H1 (cell line): ENCODE results near the gene CNN3. TPM values are rescaled to one million over a fixed set of nuclear protein-coding genes. Genes with fewer than 3 reads are reported as not detected.

ENCODE experiments used
- CTCF ChIA-PET: fragments of 300-600 bp; sonication (Branson Sonifier 250); formaldehyde crosslinking; loops from one replicate; lab custom pipeline; 2021; ENCODE audit not compliant: partially characterized antibody; lab: Charles Lee
- POLR2A ChIA-PET: fragments of 300-600 bp; sonication (Branson Sonifier 250); formaldehyde crosslinking; loops from one replicate; lab custom pipeline; 2021; ENCODE audit warnings: inconsistent platforms; ENCODE audit not compliant: partially characterized antibody; lab: Charles Lee
- DNase-seq, 2 experiments: peaks; one replicate each; pipeline versions ENCODE4 v3.0.0 to v3.0.0-alpha.2; 2010 to 2022; ENCODE audit warnings: low spot score in 2 of 2, low read depth in 1 of 2, mixed read lengths in 1 of 2
- FAIRE-seq: peaks from 2 replicates; lab custom pipeline; 2011; peaks lifted over from hg19 to GRCh38; lab: Jason Lieb, UNC
- H2AFZ ChIP-seq: 2 replicates; pipeline ENCODE4 v1.8.1; 2012; ENCODE audit warnings: low read length, inconsistent platforms
- H2AK5ac ChIP-seq: 2 replicates; pipeline ENCODE4 v1.6.1; 2013; ENCODE audit warnings: low read depth, low read length
- H2BK120ac ChIP-seq: replicated peaks from 2 replicates; pipeline ENCODE3; 2013; ENCODE audit warnings: low read depth, low read length, inconsistent platforms
- H2BK12ac ChIP-seq: 2 replicates; pipeline ENCODE4 v1.6.1; 2013; ENCODE audit warnings: low read depth, low read length
- H2BK15ac ChIP-seq: 2 replicates; pipeline ENCODE4 v1.6.1; 2013; ENCODE audit warnings: low read length
- H2BK20ac ChIP-seq: 2 replicates; pipeline ENCODE4 v1.6.1; 2013; ENCODE audit warnings: low read length
- H2BK5ac ChIP-seq: 2 replicates; pipeline ENCODE4 v1.6.1; 2013; ENCODE audit warnings: low read depth, low read length
- H3K14ac ChIP-seq: 2 replicates; pipeline ENCODE4 v1.6.1; 2013; ENCODE audit warnings: inconsistent platforms; ENCODE audit not compliant: insufficient read length
- H3K18ac ChIP-seq: 2 replicates; pipeline ENCODE4 v1.6.1; 2013; ENCODE audit warnings: low read length; ENCODE audit errors: extremely low read depth
- H3K23ac ChIP-seq: 2 replicates; pipeline ENCODE4 v1.6.1; 2013; ENCODE audit warnings: inconsistent platforms; ENCODE audit not compliant: insufficient read length
- H3K23me2 ChIP-seq: 2 replicates; pipeline ENCODE4 v1.6.1; 2013; ENCODE audit warnings: low read depth, low read length
- H3K27ac ChIP-seq: 2 replicates; pipeline ENCODE4 v1.6.1; 2011; ENCODE audit warnings: low read depth, low read length, inconsistent platforms
- H3K27me3 ChIP-seq, 4 experiments: replicated peaks in 1 of 4; 1 replicate in 1 of 4; 2 replicates in 3 of 4; pipeline versions ENCODE4 v1.6.1 to v1.8.1; 2011 to 2013; ENCODE audit warnings: low read length in 3 of 4, mild to moderate bottlenecking in 3 of 4, inconsistent platforms in 2 of 4, mixed read lengths in 2 of 4, moderate library complexity in 1 of 4; ENCODE audit not compliant: control insufficient read depth in 3 of 4, insufficient read depth in 3 of 4; ENCODE audit errors: extremely low read depth in 1 of 4
- H3K36me3 ChIP-seq, 4 experiments: 2 replicates each; pipeline versions ENCODE4 v1.6.1 to v1.8.1; 2011 to 2013; ENCODE audit warnings: mild to moderate bottlenecking in 4 of 4, low read length in 3 of 4, moderate library complexity in 2 of 4, control low read depth in 1 of 4, inconsistent platforms in 1 of 4; ENCODE audit not compliant: insufficient read depth in 4 of 4, control insufficient read depth in 2 of 4
- H3K4ac ChIP-seq: replicated peaks from 2 replicates; pipeline ENCODE3; 2013; ENCODE audit warnings: low read length, low read depth, mixed read lengths, inconsistent platforms; ENCODE audit not compliant: insufficient read length
- H3K4me1 ChIP-seq, 4 experiments: replicated peaks in 1 of 4; 1 replicate in 1 of 4; 2 replicates in 3 of 4; pipeline versions ENCODE4 v1.6.1 to v1.8.1; 2011 to 2013; ENCODE audit warnings: low read length in 3 of 4, inconsistent platforms in 2 of 4, mixed read lengths in 1 of 4; ENCODE audit not compliant: insufficient read depth in 4 of 4, control insufficient read depth in 3 of 4
- H3K4me2 ChIP-seq, 2 experiments: 2 replicates each; pipeline versions ENCODE4 v1.6.1 to v1.8.1; 2011 to 2013; ENCODE audit warnings: low read depth in 2 of 2, low read length in 2 of 2, control low read depth in 1 of 2, inconsistent platforms in 1 of 2, mild to moderate bottlenecking in 1 of 2; ENCODE audit not compliant: insufficient read depth in 1 of 2
- H3K4me3 ChIP-seq, 4 experiments: fragments of 200-600, 300-600 bp in 1 of 4; sonication (generic), shearing (Covaris generic), sonication (Bioruptor Twin) in 1 of 4; 2 replicates each; pipeline versions ENCODE4 v1.5.1 to v1.8.1; 2011 to 2016; ENCODE audit warnings: low read length in 4 of 4, low read depth in 3 of 4, control low read depth in 2 of 4, inconsistent platforms in 2 of 4, mild to moderate bottlenecking in 2 of 4, mixed read lengths in 1 of 4, moderate library complexity in 1 of 4; ENCODE audit not compliant: insufficient read depth in 2 of 4; ENCODE audit errors: extremely low read depth in 1 of 4
- H3K56ac ChIP-seq: replicated peaks from 2 replicates; pipeline ENCODE3; 2013; ENCODE audit warnings: low read depth, mild to moderate bottlenecking, mixed read lengths, low read length, inconsistent platforms; ENCODE audit not compliant: insufficient read length
- H3K79me1 ChIP-seq: 2 replicates; pipeline ENCODE4 v1.6.1; 2013; ENCODE audit warnings: low read depth, low read length, control low read depth
- H3K79me2 ChIP-seq, 2 experiments: 2 replicates each; pipeline versions ENCODE4 v1.6.1 to v1.8.1; 2012 to 2013; ENCODE audit warnings: low read length in 2 of 2, mild to moderate bottlenecking in 2 of 2, inconsistent platforms in 1 of 2; ENCODE audit not compliant: insufficient read depth in 2 of 2, control insufficient read depth in 1 of 2
- H3K9ac ChIP-seq, 4 experiments: replicated peaks in 1 of 4; 1 replicate in 1 of 4; 2 replicates in 3 of 4; pipeline versions ENCODE4 v1.6.1 to v1.8.1; 2011 to 2013; ENCODE audit warnings: low read depth in 3 of 4, low read length in 3 of 4, control low read depth in 2 of 4, mild to moderate bottlenecking in 2 of 4, moderate library complexity in 2 of 4, inconsistent platforms in 1 of 4; ENCODE audit errors: extremely low read depth in 1 of 4
- H3K9me3 ChIP-seq, 2 experiments: 2 replicates each; pipeline versions ENCODE4 v1.6.1 to v1.8.1; 2012 to 2013; ENCODE audit warnings: mild to moderate bottlenecking in 2 of 2, moderate library complexity in 2 of 2, control low read depth in 1 of 2, inconsistent platforms in 1 of 2, low read depth in 1 of 2, low read length in 1 of 2, mixed read lengths in 1 of 2; ENCODE audit not compliant: insufficient read depth in 2 of 2
- H4K20me1 ChIP-seq, 2 experiments: replicated peaks in 1 of 2; 2 replicates each; pipeline versions ENCODE3 to v1.8.1; 2011 to 2013; ENCODE audit warnings: inconsistent platforms in 2 of 2, low read length in 2 of 2, mild to moderate bottlenecking in 1 of 2; ENCODE audit not compliant: insufficient read depth in 2 of 2, control insufficient read depth in 1 of 2
- H4K5ac ChIP-seq: 2 replicates; pipeline ENCODE4 v1.6.1; 2013; ENCODE audit warnings: low read length, low read depth, mixed read lengths, inconsistent platforms; ENCODE audit not compliant: insufficient read length
- H4K8ac ChIP-seq: 2 replicates; pipeline ENCODE4 v1.8.0; 2013; ENCODE audit warnings: mild to moderate bottlenecking, moderate library complexity, low read length, inconsistent platforms; ENCODE audit not compliant: insufficient read depth; ENCODE audit errors: extremely low read depth
- H4K91ac ChIP-seq: replicated peaks from 2 replicates; pipeline ENCODE3; 2013; ENCODE audit warnings: low read length, mixed read lengths, inconsistent platforms; ENCODE audit not compliant: insufficient read length
- CEBPB ChIP-seq: IDR thresholded peaks from 2 replicates; pipeline ENCODE4 v1.6.1; 2012; ENCODE audit warnings: low read depth, low read length
- CHD1 ChIP-seq: IDR thresholded peaks from 2 replicates; pipeline ENCODE4 v1.6.1; 2012; ENCODE audit warnings: low read depth, low read length, improper control_type of control experiment
- EGR1 ChIP-seq: IDR thresholded peaks from 2 replicates; pipeline ENCODE4 v1.6.1; 2011; ENCODE audit warnings: low read depth, low read length, borderline replicate concordance
- SP1 ChIP-seq: IDR thresholded peaks from 2 replicates; pipeline ENCODE4 v1.6.1; 2011; ENCODE audit warnings: low read depth, low read length
- SP4 ChIP-seq: IDR thresholded peaks from 2 replicates; pipeline ENCODE4 v1.6.1; 2012; ENCODE audit warnings: low read length, inconsistent platforms
- SUZ12 ChIP-seq: fragments of 200-600 bp; sonication (generic); IDR thresholded peaks from 2 replicates; pipeline ENCODE4 v1.6.1; 2012; ENCODE audit warnings: mild to moderate bottlenecking, inconsistent platforms, low read length, moderate library complexity, mixed read lengths
- TCF12 ChIP-seq: IDR thresholded peaks from 2 replicates; pipeline ENCODE4 v1.6.1; 2011; ENCODE audit warnings: low read depth, mild to moderate bottlenecking, low read length
- WGBS, 2 experiments: shearing (Covaris generic) in 1 of 2; methylation state at CpG; one replicate each; pipeline versions ENCODE4 v1.1.6 to v1.1.7; 2013 to 2015; ENCODE audit warnings: low lambda C conversion rate in 2 of 2, mixed read lengths in 2 of 2, inconsistent platforms in 1 of 2, low coverage in 1 of 2, missing lambda C conversion rate in 1 of 2; ENCODE audit not compliant: insufficient replicate concordance in 2 of 2, insufficient coverage in 1 of 2, insufficient read length in 1 of 2; ENCODE audit errors: extremely low coverage in 1 of 2, missing lambda C conversion rate in 1 of 2; 5-methylcytosine and 5-hydroxymethylcytosine counted together
- polyA plus RNA-seq, 7 experiments: library from polyadenylated mRNA; depleted of rRNA in 3 of 7; stranded (reverse) in 5 of 7; unstranded in 2 of 7; fragments of >200 nt in 5 of 7; fragments of 200-250 nt in 2 of 7; gene quantifications; 1 replicate in 5 of 7; 2 replicates in 1 of 7; 4 replicates in 1 of 7; pipeline versions ENCODE4 v1.2.1 to v1.2.3, GENCODE V29; 2011 to 2013; ENCODE audit warnings: missing spikeins in 2 of 7, mixed read lengths in 2 of 7
- total RNA-seq: library from RNA; stranded (reverse); fragmentation: NEBNext Ultra II Directional; extraction: Animal tissue kit (Norgen Biotek cat#: 25700); gene quantifications from 2 replicates; pipeline ENCODE4 v1.2.1, GENCODE V29; 2021
- TF ChIP-seq, protein P1 (sequence below), 3 experiments: IDR thresholded peaks; 1 replicate in 2 of 3; 2 replicates in 1 of 3; pipeline versions ENCODE4 v1.5.1 to v1.6.1; 2011; ENCODE audit warnings: low read length in 3 of 3, mild to moderate bottlenecking in 3 of 3, inconsistent platforms in 2 of 3, low read depth in 1 of 3, moderate library complexity in 1 of 3; ENCODE audit not compliant: insufficient read depth in 1 of 3; ENCODE audit errors: control extremely low read depth in 1 of 3
- TF ChIP-seq, protein P2 (sequence below): IDR thresholded peaks from 2 replicates; pipeline ENCODE4 v1.6.1; 2012; ENCODE audit warnings: low read length, inconsistent platforms

CNN3 gene
- total and polyA plus RNA-seq, 2 of the 8 experiments (the other 6 are each of a cell fraction or from before 2014, with no cell fraction given), result 134 to 266 TPM

DNA sequence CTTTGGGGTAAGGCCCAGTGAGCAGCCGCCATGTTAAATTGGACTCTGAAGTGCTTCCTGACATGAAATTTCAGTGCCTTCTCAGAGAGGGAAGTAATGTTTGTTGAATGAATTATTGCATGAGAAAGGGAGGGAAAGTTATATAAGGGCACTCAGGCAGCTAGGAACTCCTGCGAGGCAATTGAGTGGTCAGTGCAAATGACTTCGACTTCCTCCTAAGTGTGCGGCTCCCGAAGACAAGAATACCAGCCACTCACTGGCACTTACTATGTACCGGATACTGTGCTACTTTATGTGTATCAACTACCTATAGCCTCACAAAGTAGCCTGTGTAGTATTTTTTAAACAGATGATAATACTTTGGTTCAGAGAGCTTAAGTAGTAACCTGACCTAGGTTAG lies 52.5 kb downstream of the CNN3 start:
- Histone ChIP-seq H3K79me2 (no peaks in the 10 kb centered on the region), H3K4me2 (no peak overlapping the region), H2AK5ac (no peak overlapping the region), H4K20me1 (no peaks in the 10 kb centered on the region), H3K27ac (no peak overlapping the region), H3K23me2 (no peaks in the 10 kb centered on the region), H3K18ac (no peak overlapping the region), H4K5ac (no peak overlapping the region), H3K27me3 (no peaks in the 10 kb centered on the region), H2BK5ac (no peak overlapping the region), H2BK20ac (no peak overlapping the region), H3K4me1 (peaks cover 0 to 3% (median 0%) of the 10 kb centered on the region in 4 experiments; a peak in 1 of 7 replicates), H3K79me1 (no peaks in the 10 kb centered on the region), H2BK15ac (no peak overlapping the region), H3K4me3 (no peak overlapping the region), H2AFZ (no peak overlapping the region), H3K9ac (no peak overlapping the region), H3K23ac (no peak overlapping the region), H4K8ac (no peak overlapping the region), H2BK120ac (no peak overlapping the region), H3K56ac (no peak overlapping the region), H2BK12ac (no peak overlapping the region), H3K4ac (no peak overlapping the region), H3K14ac (no peak overlapping the region), H4K91ac (no peak overlapping the region), H3K36me3 (no peaks in the 10 kb centered on the region), H3K9me3 (no peaks in the 10 kb centered on the region; a peak in 1 of 4 replicates)
- WGBS, 2 experiments, result 97% methylated on average over 6 of the region's 6 CpGs; no CpG with 5 or more reads in 1 of the 2 experiments
- no peak for DNase-seq
- no peak for TF ChIP-seq TCF12
- TF ChIP-seq SP4, result no peak
- TF ChIP-seq SP1, result no peak
- TF ChIP-seq EGR1, result no peak
- no peak for TF ChIP-seq SUZ12
- no peak for TF ChIP-seq CHD1
- TF ChIP-seq, protein P1, sequence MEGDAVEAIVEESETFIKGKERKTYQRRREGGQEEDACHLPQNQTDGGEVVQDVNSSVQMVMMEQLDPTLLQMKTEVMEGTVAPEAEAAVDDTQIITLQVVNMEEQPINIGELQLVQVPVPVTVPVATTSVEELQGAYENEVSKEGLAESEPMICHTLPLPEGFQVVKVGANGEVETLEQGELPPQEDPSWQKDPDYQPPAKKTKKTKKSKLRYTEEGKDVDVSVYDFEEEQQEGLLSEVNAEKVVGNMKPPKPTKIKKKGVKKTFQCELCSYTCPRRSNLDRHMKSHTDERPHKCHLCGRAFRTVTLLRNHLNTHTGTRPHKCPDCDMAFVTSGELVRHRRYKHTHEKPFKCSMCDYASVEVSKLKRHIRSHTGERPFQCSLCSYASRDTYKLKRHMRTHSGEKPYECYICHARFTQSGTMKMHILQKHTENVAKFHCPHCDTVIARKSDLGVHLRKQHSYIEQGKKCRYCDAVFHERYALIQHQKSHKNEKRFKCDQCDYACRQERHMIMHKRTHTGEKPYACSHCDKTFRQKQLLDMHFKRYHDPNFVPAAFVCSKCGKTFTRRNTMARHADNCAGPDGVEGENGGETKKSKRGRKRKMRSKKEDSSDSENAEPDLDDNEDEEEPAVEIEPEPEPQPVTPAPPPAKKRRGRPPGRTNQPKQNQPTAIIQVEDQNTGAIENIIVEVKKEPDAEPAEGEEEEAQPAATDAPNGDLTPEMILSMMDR (IDR thresholded peaks at IDR 0.05; ENCODE audit: control extremely low read depth in 1 of 3, insufficient read depth in 1 of 3, low read depth in 1 of 3, low read length in 3 of 3), result no peak
- TF ChIP-seq, protein P2, sequence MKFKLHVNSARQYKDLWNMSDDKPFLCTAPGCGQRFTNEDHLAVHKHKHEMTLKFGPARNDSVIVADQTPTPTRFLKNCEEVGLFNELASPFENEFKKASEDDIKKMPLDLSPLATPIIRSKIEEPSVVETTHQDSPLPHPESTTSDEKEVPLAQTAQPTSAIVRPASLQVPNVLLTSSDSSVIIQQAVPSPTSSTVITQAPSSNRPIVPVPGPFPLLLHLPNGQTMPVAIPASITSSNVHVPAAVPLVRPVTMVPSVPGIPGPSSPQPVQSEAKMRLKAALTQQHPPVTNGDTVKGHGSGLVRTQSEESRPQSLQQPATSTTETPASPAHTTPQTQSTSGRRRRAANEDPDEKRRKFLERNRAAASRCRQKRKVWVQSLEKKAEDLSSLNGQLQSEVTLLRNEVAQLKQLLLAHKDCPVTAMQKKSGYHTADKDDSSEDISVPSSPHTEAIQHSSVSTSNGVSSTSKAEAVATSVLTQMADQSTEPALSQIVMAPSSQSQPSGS, result no peak
- TF ChIP-seq CEBPB, result no peak
- ChIA-PET POLR2A (interaction anchor here (1.4 kb wide), 1 partner anchor 10 kb away, joined by 3 read pairs; no protein-coding TSS in a partner anchor), CTCF (interaction anchor here (0.9 to 2.4 kb wide), 4 partner anchors 9 to 169 kb away, joined by 3 to 11 read pairs (median 6); no protein-coding TSS in a partner anchor)
- no peak for FAIRE-seq
